Activated CD4-positive, alpha-beta T cell treated with anti-CD3 and anti-CD28 coated beads, Interleukin-2, Interleukin-4, amounts not matched to agents 100 ng/mL and 50 ng/mL, durations not matched to agents 16 hours and 8 hours (primary cell): ENCODE data around the gene RAB43.
"Not testable (repeated sequence)": the region's sequence is repeated elsewhere in the genome, so short reads cannot be mapped to it uniquely, and the experiment has no call there.

Experiments used
- DNase-seq: peaks from one replicate; pipeline ENCODE4 v3.0.0-alpha.2; 2020; ENCODE audit warnings: low spot score

The RAB43 gene

DNA sequence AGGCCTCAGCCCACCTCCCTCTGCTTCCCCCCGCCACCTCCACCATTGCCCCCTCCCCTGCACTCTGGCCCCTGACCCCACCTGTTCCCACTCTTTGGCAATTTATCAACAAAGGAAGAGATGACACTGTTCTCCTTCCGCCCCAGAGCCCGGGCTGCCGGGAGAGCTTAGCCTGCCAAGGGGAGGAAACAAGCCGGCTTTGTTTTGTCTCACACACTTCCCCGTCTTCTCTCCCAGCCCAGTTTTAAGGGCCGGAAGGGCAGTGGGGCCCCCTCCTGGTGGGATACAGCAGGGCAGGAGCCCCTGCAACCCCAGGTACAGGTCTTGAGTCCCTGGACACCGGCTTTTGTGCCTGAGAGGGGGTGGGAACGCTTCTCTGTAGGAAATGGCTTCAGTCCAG is 33.7 kb downstream of the RAB43 start:
- not testable (repeated sequence) for DNase-seq

GRCh38 chr3:129087138-129087702 is 34.4 kb downstream of the RAB43 start:
- no peak for DNase-seq

GRCh38 chr3:129085818-129086217 is 35.8 kb downstream of the RAB43 start:
- DNase-seq = no peak

- no peak for DNase-seq
Observed at GRCh38 chr3:129085165-129085715, 36.4 kb downstream of the RAB43 start.

GRCh38 chr3:129084501-129084900 is 37.1 kb downstream of the RAB43 start:
- DNase-seq = no peak

DNA sequence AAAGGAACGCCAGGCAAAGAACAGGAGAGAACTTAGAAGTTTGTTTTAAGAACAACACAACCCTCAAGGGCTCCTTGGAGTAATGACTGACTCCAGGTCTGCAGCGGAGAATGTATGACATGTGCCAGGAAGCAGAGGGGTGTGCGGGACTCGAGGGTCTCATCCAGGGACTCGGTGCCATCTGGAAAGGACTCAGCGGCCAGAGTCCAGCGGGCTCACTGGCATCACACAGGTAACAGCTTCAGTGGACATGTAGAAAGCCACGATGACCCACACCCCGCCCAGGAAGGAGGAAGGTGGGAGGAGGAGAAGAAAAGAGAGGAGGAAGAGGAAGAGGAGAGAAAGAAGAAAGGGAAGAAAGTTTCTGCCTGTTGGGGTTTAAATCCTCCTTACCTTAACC is 39.6 kb downstream of the RAB43 start:
- no peak for DNase-seq

GRCh38 chr3:129081503-129081902 is 40.1 kb downstream of the RAB43 start:
- DNase-seq = no peak

DNA sequence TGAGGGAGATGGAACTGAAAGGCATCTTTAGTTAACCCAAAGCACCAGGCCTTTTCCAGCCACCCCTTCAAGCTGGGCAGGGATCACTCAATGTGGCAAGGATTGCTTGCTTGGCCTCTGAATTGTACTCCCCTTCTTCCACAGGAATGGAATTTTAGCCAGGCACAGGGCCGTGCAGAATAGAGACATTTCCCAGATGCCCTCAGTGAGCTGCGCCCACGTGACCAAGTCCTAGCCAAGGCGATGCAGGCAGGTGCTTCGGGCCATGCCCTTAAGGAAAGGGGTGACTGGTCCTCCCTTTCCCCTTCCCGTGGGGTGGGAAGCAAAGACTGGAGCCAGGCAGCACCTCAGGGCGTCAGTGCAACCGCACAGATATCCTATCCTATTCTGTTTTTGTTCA is 43.1 kb downstream of the RAB43 start:
- DNase-seq = no peak

GRCh38 chr3:129077222-129077621 is 44.4 kb downstream of the RAB43 start:
- no peak for DNase-seq

DNA sequence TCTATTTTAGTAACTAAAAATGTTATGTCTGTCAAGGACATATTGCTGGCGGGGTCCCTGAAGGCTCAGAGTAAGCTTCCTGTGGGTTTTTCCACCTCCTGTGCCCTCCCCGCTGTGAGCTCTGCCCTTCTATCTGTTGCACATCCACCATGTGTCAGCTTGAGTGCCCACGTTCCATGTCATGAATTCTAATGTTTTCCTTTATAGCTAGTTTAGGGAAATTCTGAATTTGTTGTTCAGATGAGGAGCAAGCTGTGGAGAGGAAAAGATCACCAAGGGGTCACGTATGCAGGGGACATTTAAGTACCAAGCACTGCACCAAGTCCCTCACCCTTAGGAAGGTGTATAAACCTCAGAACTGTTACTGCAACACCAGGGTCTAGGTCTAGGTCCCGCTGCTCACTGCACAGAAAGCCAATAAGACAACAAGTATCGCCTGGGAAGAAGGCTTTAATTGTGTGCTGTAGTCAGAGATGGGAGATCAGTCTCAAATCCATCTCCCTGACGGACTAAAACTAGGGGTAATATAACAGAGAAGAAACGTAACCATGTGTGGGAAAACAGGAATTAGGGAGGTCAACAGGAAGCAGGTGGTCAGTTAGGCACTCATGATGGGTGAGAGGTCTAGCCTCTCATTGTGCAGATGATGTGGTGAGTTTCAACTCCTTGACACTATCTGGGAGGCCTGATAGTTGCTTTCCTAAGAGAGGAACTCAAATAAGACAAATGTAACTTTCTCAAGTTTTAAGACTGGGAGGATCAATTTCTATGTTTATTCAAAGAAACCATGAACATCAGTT is 51.3 kb downstream of the RAB43 start:
- DNase-seq = no peak

DNA sequence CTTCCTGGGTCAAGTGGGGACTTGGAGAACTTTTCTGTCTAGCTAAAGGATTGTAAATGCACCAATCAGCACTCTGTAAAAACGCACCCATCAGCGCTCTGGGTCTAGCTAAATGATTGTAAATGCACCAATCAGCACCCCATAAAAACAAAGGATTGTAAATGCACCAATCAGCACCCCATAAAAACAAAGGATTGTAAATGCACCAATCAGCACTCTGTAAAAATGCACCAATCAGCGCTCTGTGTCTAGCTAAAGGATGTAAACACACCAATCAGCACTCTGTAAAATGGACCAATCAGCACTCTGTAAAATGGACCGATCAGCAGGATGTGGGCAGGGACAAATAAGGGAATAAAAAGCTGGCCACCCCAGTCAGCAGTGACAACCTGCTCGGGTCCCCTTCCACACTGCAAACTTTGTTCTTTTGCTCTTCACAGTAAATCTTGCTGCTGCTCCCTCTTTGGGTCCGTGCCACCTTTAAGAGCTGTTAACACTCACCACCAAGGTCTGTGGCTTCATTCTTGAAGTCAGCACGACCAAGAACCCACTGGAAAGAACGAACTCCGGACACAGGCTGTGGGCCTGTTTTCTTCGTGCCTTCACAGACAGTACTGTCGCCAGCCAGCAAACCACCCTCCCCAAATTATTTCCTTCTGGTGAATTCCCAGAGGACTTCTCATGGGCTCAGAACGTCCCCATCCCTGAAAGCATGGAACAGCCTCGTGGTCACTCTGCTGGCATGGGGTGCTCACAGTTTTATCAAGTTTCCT is 52.1 kb downstream of the RAB43 start:
- DNase-seq = not testable (repeated sequence)

GRCh38 chr3:129068291-129068886 is 53.2 kb downstream of the RAB43 start:
- no peak for DNase-seq

DNA sequence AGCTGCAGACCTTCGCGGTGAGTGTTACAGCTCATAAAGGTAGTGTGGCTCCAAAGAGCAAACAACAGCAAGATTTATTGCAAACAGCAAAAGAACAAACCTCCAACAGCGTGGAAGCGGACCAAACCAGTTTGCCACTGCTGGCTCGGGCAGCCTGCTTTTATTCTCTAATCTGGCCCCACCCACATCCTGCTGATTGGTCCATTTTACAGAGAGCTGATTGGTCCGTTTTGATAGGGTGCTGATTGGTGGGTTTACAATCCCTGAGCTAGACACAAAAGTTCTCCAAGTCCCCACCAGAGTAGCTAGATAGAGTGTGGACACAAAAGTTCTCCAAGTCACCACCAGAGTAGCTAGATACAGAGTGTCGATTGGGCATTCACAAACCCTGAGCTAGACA is 53.9 kb downstream of the RAB43 start:
- DNase-seq = not testable (repeated sequence)

- no peak for DNase-seq
Observed at GRCh38 chr3:129065720-129066073, 55.9 kb downstream of the RAB43 start.

GRCh38 chr3:129065016-129065719 is 56.4 kb downstream of the RAB43 start:
- DNase-seq = no peak

GRCh38 chr3:129063841-129064482 is 57.6 kb downstream of the RAB43 start:
- DNase-seq = no peak

DNA sequence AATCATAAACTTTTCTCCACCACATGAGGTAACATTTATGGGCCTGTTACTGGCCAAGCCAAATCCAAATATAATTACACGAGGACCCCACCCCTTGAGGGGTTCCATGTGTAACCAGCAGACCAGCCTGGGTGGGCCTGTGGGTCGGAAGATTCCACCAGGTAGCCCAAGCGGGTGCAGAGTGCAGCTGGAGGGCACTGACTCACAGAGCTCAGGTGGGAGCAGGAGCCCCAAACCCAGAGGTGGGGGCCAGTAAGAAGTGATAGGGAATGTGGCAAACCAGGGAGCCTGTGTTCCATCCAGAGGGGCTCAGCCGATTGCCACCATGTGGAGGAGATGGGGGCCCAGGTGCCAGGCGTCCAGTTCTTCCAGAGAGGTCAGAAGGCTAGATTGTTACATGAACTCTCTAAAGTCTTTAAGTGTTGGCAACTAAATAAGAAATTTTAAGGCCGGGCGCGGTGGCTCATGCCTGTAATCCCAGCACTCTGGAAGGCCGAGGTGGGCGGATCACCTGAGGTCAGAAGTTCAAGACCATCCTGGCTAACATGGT is 58.4 kb downstream of the RAB43 start:
- no peak for DNase-seq

DNA sequence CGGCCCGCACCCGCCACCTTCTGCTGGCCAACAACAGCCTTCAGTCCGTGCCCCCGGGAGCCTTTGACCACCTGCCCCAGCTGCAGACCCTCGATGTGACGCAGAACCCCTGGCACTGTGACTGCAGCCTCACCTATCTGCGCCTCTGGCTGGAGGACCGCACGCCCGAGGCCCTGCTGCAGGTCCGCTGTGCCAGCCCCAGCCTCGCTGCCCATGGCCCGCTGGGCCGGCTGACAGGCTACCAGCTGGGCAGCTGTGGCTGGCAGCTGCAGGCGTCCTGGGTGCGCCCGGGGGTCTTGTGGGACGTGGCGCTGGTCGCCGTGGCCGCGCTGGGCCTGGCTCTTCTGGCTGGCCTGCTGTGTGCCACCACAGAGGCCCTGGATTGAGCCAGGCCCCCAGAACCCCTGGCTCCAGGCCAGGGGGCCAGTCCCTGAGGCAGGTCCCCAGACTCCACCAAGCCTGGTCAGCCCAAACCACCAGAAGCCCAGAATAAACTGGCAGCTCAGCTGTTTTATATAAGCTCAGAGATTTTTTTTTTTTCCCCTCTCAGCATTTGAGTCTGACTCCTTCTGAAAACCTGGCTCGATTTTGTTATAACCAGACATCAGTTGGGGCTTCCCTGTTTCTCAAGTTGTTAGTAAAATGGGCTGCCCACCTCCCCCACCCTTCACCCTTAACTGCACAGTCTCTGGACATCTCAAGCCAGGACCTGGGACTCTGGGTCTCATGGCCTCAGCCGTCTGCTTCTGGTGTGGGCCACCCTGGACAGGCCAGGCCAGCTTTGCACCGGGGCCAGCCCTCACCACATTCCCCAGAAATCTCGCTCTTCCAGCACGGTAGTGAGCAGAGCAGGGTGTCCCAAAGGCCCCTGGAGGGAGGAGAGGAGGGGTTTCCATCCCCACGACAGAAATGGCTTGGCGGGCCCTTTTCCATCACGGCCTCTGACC is 59.4 kb downstream of the RAB43 start:
- no peak for DNase-seq

- no peak for DNase-seq
Observed at GRCh38 chr3:129061023-129061887, 60.3 kb downstream of the RAB43 start.
